Colonic mucosa (tissue), 4 donors: ENCODE measurements around the gene CHST3. TPM values are rescaled to one million over a fixed set of nuclear protein-coding genes. Genes with fewer than 3 reads are reported as not detected.

Experiments
- DNase-seq: peaks from one replicate; pipeline ENCODE4 v3.0.0-alpha.2; 2020
- H3K27ac ChIP-seq: fragments of 200-600 bp; one replicate; pipeline ENCODE4 v1.8.0; 2021
- H3K27me3 ChIP-seq: fragments of 200-600 bp; one replicate; pipeline ENCODE4 v1.8.0; 2021
- H3K36me3 ChIP-seq: fragments of 200-600 bp; one replicate; pipeline ENCODE4 v1.8.0; 2021
- H3K4me1 ChIP-seq: fragments of 200-600 bp; one replicate; pipeline ENCODE4 v1.8.0; 2021; ENCODE audit warnings: mild to moderate bottlenecking
- H3K4me3 ChIP-seq: fragments of 200-600 bp; one replicate; pipeline ENCODE4 v1.8.0; 2021
- H3K9ac ChIP-seq, 2 donors: one replicate each; pipeline ENCODE4 v1.7.0; 2013; ENCODE audit warnings: control low read depth in 2 of 2, low read depth in 2 of 2, low read length in 2 of 2
- H3K9me3 ChIP-seq: fragments of 200-600 bp; one replicate; pipeline ENCODE4 v1.8.0; 2021
- CTCF ChIP-seq: fragments of 200-600 bp; IDR thresholded peaks from one replicate; pipeline ENCODE4 v1.8.0; 2022; ENCODE audit warnings: antibody characterized with exemption, mild to moderate bottlenecking
- intact Hi-C: fragments of 100-400 bp; cut with DNase I; formaldehyde crosslinking; loops from one replicate; pipeline ENCODE4 v1.14.1; 2022
- total RNA-seq, 2 donors: library from RNA; stranded (reverse); fragmentation: NEBNext Ultra II Directional in 1 of 2; extraction: Animal tissue kit (Norgen Biotek cat#: 25700) in 1 of 2; gene quantifications; one replicate each; pipeline ENCODE4 v1.2.1, GENCODE V29; 2021
- donor health status: healthy.
- donor health status: DM: no; HTN: no; CAD: no.
- donor health status: DM: no; HTN: no; CAD: no.

The CHST3 gene
- total RNA-seq, 2 donors from 2014 or later, result 2.5 to 3.4 TPM

DNA sequence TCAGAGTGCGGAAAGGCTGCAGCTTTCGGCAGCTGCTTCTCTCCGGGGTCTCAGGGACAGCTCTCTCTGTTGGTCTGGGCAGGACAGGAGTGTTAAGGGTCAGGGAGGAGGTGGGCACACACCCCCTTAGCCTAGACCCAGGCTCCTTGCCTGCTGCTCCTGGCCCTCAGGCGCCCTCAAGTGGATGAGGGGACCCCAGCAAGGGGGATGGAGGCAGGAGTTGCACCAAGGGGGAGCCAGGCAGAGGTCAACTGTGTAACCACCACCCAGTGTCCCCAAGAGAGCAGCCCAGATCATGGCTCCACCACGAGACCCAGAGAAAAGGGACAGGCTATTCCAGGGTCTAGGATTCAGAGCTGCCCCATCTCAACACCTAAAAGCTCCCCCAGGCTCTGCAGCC lies 97.3 kb downstream of the CHST3 start:
- Histone ChIP-seq H3K4me1 (peaks cover 4% of the 10 kb centered on the region), H3K27me3 (no peaks in the 10 kb centered on the region), H3K9ac (no peak overlapping the region), H3K27ac (no peak overlapping the region), H3K4me3 (no peak overlapping the region), H3K9me3 (no peaks in the 10 kb centered on the region), H3K36me3 (no peaks in the 10 kb centered on the region)
- intact Hi-C loops, result no loop called here
- TF ChIP-seq CTCF, result no peak
- DNase-seq, result no peak

GRCh38 chr10:72061930-72062329 lies 97.7 kb downstream of the CHST3 start:
- Histone ChIP-seq H3K9me3 (no peaks in the 10 kb centered on the region), H3K4me1 (peaks cover 4% of the 10 kb centered on the region), H3K27me3 (no peaks in the 10 kb centered on the region), H3K36me3 (no peaks in the 10 kb centered on the region), H3K27ac (no peak overlapping the region), H3K4me3 (no peak overlapping the region), H3K9ac (no peak overlapping the region)
- intact Hi-C loops, result no loop called here
- DNase-seq, result no peak
- TF ChIP-seq CTCF, result no peak

DNA sequence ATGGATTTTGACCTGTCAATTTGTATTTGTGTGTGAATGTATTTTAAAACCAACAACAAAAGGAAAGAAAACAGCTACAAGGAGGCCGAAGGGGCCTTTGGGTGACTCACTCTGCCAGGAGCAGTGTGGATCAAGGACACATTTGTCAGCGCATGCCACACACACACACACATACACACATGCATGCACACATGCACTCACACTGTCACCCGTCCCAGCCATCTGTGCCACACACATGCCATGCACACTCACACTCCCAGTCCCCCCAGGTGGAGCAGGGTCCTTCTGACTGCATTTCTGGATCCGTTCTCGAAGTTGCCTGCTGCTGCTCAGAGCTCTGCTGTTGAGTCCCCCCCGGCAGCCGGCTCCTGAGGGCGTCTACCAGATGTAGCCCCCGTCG lies 98.2 kb downstream of the CHST3 start:
- TF ChIP-seq CTCF, result no peak
- Histone ChIP-seq H3K9ac (no peak overlapping the region), H3K27me3 (no peaks in the 10 kb centered on the region), H3K4me3 (no peak overlapping the region), H3K4me1 (peaks cover 4% of the 10 kb centered on the region), H3K27ac (no peak overlapping the region), H3K36me3 (no peaks in the 10 kb centered on the region), H3K9me3 (no peaks in the 10 kb centered on the region)
- DNase-seq, result no peak
- intact Hi-C loops, result no loop called here

Other genes starting within 250 kb of the CHST3 start
- gene C10orf105, start 244.6 kb upstream of the CHST3 start, total RNA-seq, result under 1 TPM in 1 of 2 donors, not detected in 1; 0.07 TPM
- 10 to 100 TPM; 41.2 to 42.8 TPM for gene VSIR, start 190.9 kb upstream of the CHST3 start, total RNA-seq
- gene PSAP, start 113.1 kb upstream of the CHST3 start, total RNA-seq, result 100 to 1,000 TPM; 363 to 629 TPM
- gene SPOCK2, start 124.2 kb downstream of the CHST3 start, total RNA-seq, result 1 to 10 TPM; 4.7 to 6.5 TPM